ENCODE results near the gene FOXL1. TPM values are rescaled to one million over a fixed set of nuclear protein-coding genes. Genes with fewer than 3 reads are reported as not detected.

The FOXL1 gene
- total RNA-seq, 1 experiment from 2014 or later, result 9.3 TPM

DNA sequence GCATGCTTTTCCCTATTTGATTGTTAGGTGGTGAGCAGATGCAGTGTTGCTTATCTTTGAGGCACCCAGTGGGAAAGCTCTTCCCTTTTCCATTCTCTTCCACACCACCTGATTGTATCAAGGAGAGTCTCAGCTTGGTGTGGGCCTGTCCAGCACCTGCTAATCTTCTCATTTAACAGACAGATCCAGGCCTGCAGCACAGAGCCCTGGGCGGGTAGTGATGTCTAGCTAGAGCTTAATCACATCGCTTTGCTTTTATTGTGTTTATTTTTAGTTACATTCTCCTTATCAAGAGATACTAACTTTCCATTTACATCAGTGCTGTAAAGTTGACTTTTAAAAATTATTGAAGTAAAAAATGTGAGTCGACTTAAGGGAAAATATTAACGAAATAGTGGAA lies 24.2 kb downstream of the FOXL1 start:
- Histone ChIP-seq H3K27ac (ENCODE audit: low read length) (no peak overlapping the region), H3K4me3 (ENCODE audit: low read depth in 2 of 2, low read length in 2 of 2) (no peak overlapping the region), H3K4me1 (ENCODE audit: control insufficient read depth, insufficient read depth, low read length) (no peaks in the 10 kb centered on the region), H3K9me3 (ENCODE audit: control insufficient read depth, insufficient read depth, low read depth, low read length) (no peaks in the 10 kb centered on the region), H3K27me3 (ENCODE audit: control insufficient read depth, insufficient read depth, low read length) (no peaks in the 10 kb centered on the region), H3K36me3 (ENCODE audit: control insufficient read depth, insufficient read depth, low read length) (no peaks in the 10 kb centered on the region)
- POLR2A ChIA-PET, result no interaction called here
- CTCF ChIA-PET, result interaction anchor here (0.5 kb wide), 1 partner anchor 78 kb away, joined by 5 read pairs; no protein-coding TSS in a partner anchor
- intact Hi-C loops (cut with micrococcal nuclease; ENCODE audit: unreplicated experiment) (no loop called here), in situ Hi-C loops (cut with HindIII; ENCODE audit: low pct_unique_long_range_greater_than_20kb, low sequenced_read_pairs) (no loop called here)
- BruUV-seq (replicated peaks), result no TSS peak
- ATAC-seq, result no peak
- DNase-seq (ENCODE audit: low read depth, low spot score), result no peak
- TF ChIP-seq TCF7L2 (IDR thresholded peaks at IDR 0.05; ENCODE audit: low read depth, low read length) (no peak), CTCF (IDR thresholded peaks at IDR 0.05) (no peak), SIN3A (IDR thresholded peaks at IDR 0.05; ENCODE audit: borderline replicate concordance, insufficient read depth, low read depth, low read length) (no peak), POLR2AphosphoS5 (IDR thresholded peaks at IDR 0.05; ENCODE audit: low read depth, low read length) (no peak), REST (IDR thresholded peaks at IDR 0.05; ENCODE audit: insufficient read depth in 1 of 2, low read depth in 2 of 2, low read length in 1 of 2) (no peak)

DNA sequence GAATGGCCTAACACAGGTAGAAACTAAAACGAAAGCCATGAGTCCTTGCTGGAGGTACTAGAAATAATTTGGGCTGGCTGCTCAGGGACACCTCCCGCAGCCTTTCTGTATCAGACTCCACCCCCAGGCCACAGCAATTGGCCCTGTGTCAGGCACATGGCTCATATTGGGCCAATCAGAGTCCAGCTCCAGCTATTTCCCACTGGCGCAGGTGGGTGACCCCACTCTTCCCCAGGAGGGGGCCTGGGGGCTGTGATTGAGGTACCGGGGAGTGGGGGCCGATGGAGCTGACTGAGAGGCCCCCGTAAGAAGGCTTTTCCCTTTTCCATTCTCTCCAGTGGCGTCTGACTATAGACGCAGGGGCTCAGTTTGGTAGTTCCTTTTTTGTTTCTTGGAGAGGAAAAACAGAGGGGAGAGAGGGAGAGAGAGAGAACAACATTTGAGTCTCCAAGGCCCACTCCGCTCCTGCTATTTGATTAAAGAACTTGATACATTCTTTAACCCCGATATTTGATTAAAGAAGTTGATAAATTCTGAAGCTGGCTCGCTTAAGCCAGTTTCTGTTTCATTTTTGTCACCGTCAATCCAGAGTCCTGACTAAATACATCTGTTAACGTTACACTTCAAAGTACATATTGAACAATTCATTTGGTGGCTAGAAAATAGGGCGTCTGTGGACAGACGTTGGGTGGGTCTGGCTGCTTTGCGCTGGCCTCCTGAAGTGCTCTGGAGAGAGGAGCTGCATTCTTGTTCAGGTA lies 26.3 kb downstream of the FOXL1 start:
- H3K9me3 ChIP-seq (ENCODE audit: control insufficient read depth, insufficient read depth, low read depth, low read length), result no peaks in the 10 kb centered on the region
- intact Hi-C loops (cut with micrococcal nuclease; ENCODE audit: unreplicated experiment), result no loop called here
- DNase-seq (ENCODE audit: low read depth, low spot score) (no peak), ATAC-seq (no peak)
- in situ Hi-C loops (cut with HindIII; ENCODE audit: low pct_unique_long_range_greater_than_20kb, low sequenced_read_pairs), result no loop called here
- BruUV-seq (replicated peaks), result no TSS peak
- no peaks in the 10 kb centered on the region for H3K36me3 ChIP-seq (ENCODE audit: control insufficient read depth, insufficient read depth, low read length)
- no peak overlapping the region for H3K4me3 ChIP-seq (ENCODE audit: low read depth in 2 of 2, low read length in 2 of 2)
- no peak overlapping the region for H3K27ac ChIP-seq (ENCODE audit: low read length)
- no peak for TF ChIP-seq REST (IDR thresholded peaks at IDR 0.05; ENCODE audit: insufficient read depth in 1 of 2, low read depth in 2 of 2, low read length in 1 of 2)
- no peak for TF ChIP-seq POLR2AphosphoS5 (IDR thresholded peaks at IDR 0.05; ENCODE audit: low read depth, low read length)
- TF ChIP-seq CTCF (IDR thresholded peaks at IDR 0.05), result no peak
- TF ChIP-seq SIN3A (IDR thresholded peaks at IDR 0.05; ENCODE audit: borderline replicate concordance, insufficient read depth, low read depth, low read length), result no peak
- TF ChIP-seq TCF7L2 (IDR thresholded peaks at IDR 0.05; ENCODE audit: low read depth, low read length), result no peak
- no peaks in the 10 kb centered on the region for H3K27me3 ChIP-seq (ENCODE audit: control insufficient read depth, insufficient read depth, low read length)
- H3K4me1 ChIP-seq (ENCODE audit: control insufficient read depth, insufficient read depth, low read length), result no peaks in the 10 kb centered on the region; the same call in 1 of the 2 replicates
- POLR2A ChIA-PET, result no interaction called here
- CTCF ChIA-PET, result interaction anchor here (0.9 kb wide), 1 partner anchor 9 kb away, joined by 12 read pairs; no protein-coding TSS in a partner anchor
